Activated T-helper 2 cell treated with anti-CD3 and anti-CD28 coated beads, Interferon-gamma antibody, Interleukin-2, Interleukin-4, amounts not matched to agents 10 μg/mL and 5 μg/mL and 100 μg/mL, durations not matched to agents 14 hours and 24 hours and 36 hours (primary cell): ENCODE measurements around the gene XCL1. TPM values are rescaled to one million over a fixed set of nuclear protein-coding genes. Genes with fewer than 3 reads are reported as not detected.
"Not testable (repeated sequence)": the region's sequence is repeated elsewhere in the genome, so short reads cannot be mapped to it uniquely, and the experiment has no call there.

Source experiments
- DNase-seq: peaks from one replicate; pipeline ENCODE4 v3.0.0; 2021; ENCODE audit warnings: low spot score
- H3K27ac Mint-ChIP-seq: one replicate; pipeline ENCODE4 v1.8.0; 2021; ENCODE audit warnings: mixed read lengths
- H3K27me3 Mint-ChIP-seq: one replicate; pipeline ENCODE4 v1.8.0; 2021; ENCODE audit warnings: low read depth, mixed read lengths
- H3K36me3 Mint-ChIP-seq: one replicate; pipeline ENCODE4 v1.8.0; 2021; ENCODE audit warnings: low read depth, mixed read lengths
- H3K4me1 Mint-ChIP-seq: one replicate; pipeline ENCODE4 v1.8.0; 2021; ENCODE audit warnings: low read depth, mixed read lengths
- H3K4me3 Mint-ChIP-seq: one replicate; pipeline ENCODE4 v1.8.0; 2021; ENCODE audit warnings: low read depth, mild to moderate bottlenecking, moderate library complexity, mixed read lengths
- H3K9me3 Mint-ChIP-seq: one replicate; pipeline ENCODE4 v1.8.0; 2021; ENCODE audit warnings: mixed read lengths
- intact Hi-C: fragments of 100-400 bp; cut with micrococcal nuclease; formaldehyde crosslinking; loops from one replicate; pipeline ENCODE4 v1.15.1; 2023
- total RNA-seq: library from RNA; stranded (reverse); gene quantifications from 2 replicates; pipeline ENCODE4 v1.2.3, GENCODE V29; 2022

XCL1 gene
- total RNA-seq, 1 donor from 2014 or later, result 76.2 TPM

DNA sequence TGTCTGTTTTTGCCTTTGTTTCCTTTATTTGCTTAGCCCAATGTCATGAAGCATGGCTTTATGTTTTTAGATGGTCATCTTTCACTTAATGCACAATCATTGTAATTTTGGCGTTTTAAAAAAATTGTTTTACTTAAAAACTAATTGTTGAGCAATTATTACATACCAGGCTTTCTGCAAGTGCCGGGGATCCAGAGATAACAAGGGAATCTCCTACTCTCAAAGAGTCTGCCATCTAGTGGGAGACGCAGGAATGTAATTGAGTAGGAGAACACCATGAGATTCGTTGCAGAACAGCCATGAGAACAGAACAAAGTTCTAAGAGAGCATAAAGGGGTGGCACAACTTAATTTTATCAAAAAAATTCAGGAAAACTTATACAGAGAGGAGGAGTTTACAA, 2.2 kb upstream of the XCL1 start:
- DNase-seq, H3K27me3 Mint-ChIP-seq, H3K4me3 Mint-ChIP-seq, H3K9me3 Mint-ChIP-seq: not testable (repeated sequence)
- Mint-ChIP-seq H3K27ac (peak overlapping the region; percentile 3), H3K36me3 (peaks cover 17% of the 10 kb centered on the region), H3K4me1 (peaks cover 37% of the 10 kb centered on the region)
- intact Hi-C loops, result loop anchor here (5.0 kb wide), 4 partner anchors 62 to 232 kb away; no protein-coding TSS in a partner anchor

DNA sequence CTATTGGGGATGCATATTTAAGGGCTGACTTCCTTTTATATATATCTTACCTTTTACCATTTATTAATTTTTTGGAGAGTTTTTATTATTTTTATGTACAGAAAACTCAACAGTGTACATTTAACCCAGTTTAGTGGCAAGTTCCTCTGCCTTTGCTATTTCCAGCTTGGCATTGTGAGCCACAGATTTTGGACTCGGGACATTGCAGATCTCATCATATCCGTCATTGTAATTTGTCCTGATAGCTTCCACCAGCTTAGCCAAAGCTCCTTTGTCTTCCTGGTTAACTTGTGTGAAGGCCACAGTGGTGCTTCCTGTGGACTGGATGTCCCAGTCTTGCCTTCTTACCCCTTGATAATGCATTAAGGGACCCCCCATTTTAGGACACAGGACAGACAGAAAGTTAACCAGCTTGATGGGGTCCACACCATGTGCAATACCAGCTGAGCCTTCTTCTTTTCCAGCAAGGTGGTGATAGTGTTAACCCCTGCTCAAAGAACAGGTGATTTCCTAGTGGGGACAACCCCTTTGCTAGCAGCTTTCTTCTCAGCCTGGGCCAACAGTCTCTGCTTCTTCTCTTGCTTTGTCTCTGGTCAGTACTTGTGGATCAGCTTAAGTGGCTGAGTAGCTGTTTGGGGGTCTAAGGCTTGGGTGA, 2.3 kb downstream of the XCL1 start:
- peak overlapping the region; percentile 1 for H3K4me3 Mint-ChIP-seq
- H3K9me3 Mint-ChIP-seq, H3K27me3 Mint-ChIP-seq, DNase-seq, H3K27ac Mint-ChIP-seq, intact Hi-C loops: not testable (repeated sequence)
- peaks cover 27% of the 10 kb centered on the region for H3K36me3 Mint-ChIP-seq
- peaks cover 28% of the 10 kb centered on the region for H3K4me1 Mint-ChIP-seq

DNA sequence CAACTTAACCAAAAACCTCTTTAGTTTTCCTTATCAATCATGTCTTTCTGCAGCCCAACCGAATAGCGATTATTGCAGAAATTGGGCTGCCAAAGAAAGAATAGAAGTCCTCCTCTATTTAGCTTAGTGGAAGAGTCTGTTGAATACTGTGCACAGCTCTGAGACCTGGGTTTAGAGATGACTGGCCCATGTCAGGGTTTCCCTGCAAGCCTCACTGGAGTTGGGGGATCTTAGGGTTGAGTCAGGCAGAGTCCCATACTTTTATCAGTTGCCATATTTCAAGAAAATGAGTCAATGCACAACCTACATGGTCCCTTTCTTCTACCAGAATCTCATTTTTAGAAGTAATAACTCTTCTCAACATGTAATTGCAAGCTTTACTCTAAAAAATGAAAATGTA, 3.9 kb downstream of the XCL1 start:
- H3K9me3 Mint-ChIP-seq, H3K27ac Mint-ChIP-seq, intact Hi-C loops, DNase-seq, H3K4me3 Mint-ChIP-seq, H3K27me3 Mint-ChIP-seq: not testable (repeated sequence)
- Mint-ChIP-seq H3K4me1 (peaks cover 16% of the 10 kb centered on the region), H3K36me3 (peaks cover 27% of the 10 kb centered on the region)

DNA sequence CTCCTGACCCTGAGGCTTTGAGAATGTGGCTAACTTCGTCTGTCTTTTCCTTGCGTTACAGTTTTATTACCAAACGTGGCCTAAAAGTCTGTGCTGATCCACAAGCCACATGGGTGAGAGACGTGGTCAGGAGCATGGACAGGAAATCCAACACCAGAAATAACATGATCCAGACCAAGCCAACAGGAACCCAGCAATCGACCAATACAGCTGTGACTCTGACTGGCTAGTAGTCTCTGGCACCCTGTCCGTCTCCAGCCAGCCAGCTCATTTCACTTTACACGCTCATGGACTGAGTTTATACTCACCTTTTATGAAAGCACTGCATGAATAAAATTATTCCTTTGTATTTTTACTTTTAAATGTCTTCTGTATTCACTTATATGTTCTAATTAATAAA, 4.6 kb downstream of the XCL1 start:
- DNase-seq, H3K9me3 Mint-ChIP-seq, H3K27me3 Mint-ChIP-seq, intact Hi-C loops, H3K4me3 Mint-ChIP-seq, H3K27ac Mint-ChIP-seq: not testable (repeated sequence)
- Mint-ChIP-seq H3K36me3 (peaks cover 27% of the 10 kb centered on the region), H3K4me1 (peaks cover 16% of the 10 kb centered on the region)

DNA sequence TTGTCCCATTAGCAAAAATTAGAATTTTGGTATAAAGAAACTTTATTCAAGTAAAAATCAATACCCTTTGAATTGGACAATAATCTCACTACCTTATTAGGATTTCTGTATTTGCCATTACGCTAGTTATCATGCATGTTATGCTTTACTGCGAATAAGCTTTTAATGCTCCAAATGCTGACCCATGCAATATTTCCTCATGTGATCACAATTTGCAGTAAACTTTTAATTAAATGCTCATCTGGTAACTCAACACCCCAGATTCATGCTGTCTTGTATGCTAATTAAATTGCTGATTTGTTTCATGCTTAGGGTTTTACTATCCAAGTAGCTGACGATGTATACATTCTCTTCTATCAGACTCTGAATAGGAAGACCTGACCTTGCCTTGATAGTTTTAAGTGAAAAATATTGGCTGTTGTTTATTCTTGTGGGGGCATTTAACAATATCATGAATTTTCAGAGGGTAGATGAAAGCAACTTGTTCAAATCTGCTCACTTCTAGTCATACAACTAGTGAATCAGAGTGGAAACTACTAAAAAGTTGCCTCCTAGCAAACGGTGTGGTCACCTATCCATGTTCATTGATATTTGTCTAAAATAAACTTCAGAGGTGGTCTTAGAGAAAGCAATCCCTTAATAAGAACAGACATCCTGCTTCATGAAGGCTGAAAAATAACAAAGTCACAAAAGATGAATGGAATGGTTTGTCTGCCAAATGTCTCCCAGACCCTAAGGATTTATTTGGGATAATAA, 5.6 kb downstream of the XCL1 start:
- Mint-ChIP-seq H3K4me1 (peaks cover 13% of the 10 kb centered on the region), H3K27me3 (peaks cover 1% of the 10 kb centered on the region), H3K27ac (no peak overlapping the region), H3K36me3 (peaks cover 24% of the 10 kb centered on the region), H3K9me3 (peaks cover 4% of the 10 kb centered on the region), H3K4me3 (no peak overlapping the region)
- DNase-seq, result no peak
- intact Hi-C loops, result no loop called here

DNA sequence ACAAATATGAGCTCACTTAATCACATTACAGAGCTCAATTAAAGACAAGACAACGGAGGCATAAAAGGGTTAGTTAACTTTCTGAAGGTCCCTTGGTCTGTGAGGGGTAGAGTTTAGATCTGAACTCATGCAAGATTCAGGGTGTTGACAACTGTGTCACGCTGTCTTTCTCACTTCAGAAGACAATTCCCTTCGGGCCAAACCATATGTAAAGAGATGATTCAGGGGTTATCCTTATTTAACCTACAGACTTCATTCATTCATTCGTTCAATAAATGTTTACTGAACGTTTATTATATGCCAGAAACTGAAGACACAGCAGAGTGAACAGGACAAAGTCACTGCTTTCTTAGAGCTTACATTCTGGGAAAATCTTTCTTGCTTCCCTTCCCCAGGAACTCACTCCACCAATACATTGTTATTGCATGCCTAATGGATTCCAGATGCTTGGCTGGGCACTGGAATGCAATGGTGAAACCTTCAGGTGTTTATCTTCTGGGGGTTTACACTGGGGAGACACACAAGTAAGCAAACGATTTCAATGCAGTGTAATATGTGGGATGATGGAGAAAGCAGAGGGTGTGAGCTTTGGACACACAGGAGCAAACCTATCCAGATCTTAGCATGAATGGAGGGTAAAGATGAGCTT, 6.4 kb downstream of the XCL1 start:
- Mint-ChIP-seq H3K27ac (no peak overlapping the region), H3K9me3 (peaks cover 10% of the 10 kb centered on the region), H3K4me1 (peaks cover 8% of the 10 kb centered on the region), H3K27me3 (peaks cover 1% of the 10 kb centered on the region), H3K4me3 (no peak overlapping the region), H3K36me3 (peaks cover 19% of the 10 kb centered on the region)
- intact Hi-C loops, result no loop called here
- DNase-seq, result no peak

DNA sequence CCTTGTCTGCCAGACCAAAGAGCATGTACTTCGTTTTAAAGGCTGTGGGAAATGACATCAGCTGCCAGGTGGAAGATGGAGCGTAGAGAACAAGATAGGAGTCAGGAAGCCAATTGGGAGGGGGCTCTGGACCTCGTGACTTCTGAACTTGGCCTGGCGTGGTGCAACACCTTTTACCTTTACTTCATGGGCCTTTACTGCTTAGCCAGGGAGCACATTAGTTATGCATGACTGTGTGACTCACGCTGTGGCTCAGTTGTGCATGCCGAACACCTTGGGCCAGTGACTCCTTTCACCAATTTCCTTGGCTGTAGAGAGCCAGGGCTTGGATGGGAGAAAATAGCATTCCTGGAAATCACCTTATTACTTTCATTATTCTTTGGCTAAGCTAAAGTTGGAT, 7.2 kb downstream of the XCL1 start:
- peaks cover 14% of the 10 kb centered on the region for H3K36me3 Mint-ChIP-seq

DNA sequence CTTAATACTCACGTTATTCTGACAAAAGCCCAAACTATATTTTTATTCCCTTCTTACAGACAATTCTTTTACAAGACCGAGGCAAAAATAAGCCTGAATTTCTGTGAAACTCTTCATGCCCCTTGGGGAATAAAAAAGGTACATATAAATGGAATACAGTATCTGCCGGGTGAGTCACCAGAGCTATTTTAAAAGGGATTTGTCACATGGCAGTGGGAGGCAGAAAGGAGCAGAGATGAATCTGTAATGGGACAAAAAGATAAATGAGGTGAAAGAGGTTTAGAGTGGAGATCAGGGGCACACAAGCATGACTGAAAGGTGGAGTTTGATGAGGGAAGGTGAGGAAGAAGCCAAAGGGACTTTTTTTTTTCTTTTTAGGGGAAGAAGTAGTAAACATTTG, 8.8 kb downstream of the XCL1 start:
- Mint-ChIP-seq H3K9me3 (peaks cover 10% of the 10 kb centered on the region), H3K4me3 (no peak overlapping the region), H3K36me3 (peaks cover 6% of the 10 kb centered on the region), H3K27me3 (peaks cover 2% of the 10 kb centered on the region), H3K4me1 (peaks cover 2% of the 10 kb centered on the region), H3K27ac (no peak overlapping the region)
- intact Hi-C loops, result no loop called here
- no peak for DNase-seq

More for the DNA sequence above, 7.2 kb downstream of the XCL1 start:
- H3K4me3 Mint-ChIP-seq, result no peak overlapping the region
- DNase-seq, result no peak
- intact Hi-C loops, result no loop called here
- H3K4me1 Mint-ChIP-seq, result peaks cover 6% of the 10 kb centered on the region
- peaks cover 10% of the 10 kb centered on the region for H3K9me3 Mint-ChIP-seq
- no peak overlapping the region for H3K27ac Mint-ChIP-seq
- peaks cover 1% of the 10 kb centered on the region for H3K27me3 Mint-ChIP-seq

DNA sequence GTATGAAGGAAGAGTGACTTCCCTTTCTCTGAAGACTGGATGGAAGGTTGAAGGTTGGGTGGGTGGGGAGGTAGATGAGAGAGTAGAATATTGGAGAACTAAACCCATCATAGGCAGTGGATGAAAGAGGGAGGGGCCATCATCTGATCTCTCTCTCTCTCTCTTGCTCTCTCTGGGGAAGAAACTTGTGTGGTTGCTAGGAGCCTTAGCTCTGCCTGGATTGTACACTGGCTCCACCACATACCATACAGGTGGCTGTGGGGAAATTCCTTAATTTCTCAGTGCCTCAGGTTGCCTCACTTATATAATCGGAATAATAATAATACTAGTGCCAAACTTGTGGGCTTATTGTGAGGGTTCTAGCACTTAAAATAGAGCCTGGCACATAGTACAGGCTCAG, 9.5 kb downstream of the XCL1 start:
- Mint-ChIP-seq H3K4me1 (no peaks in the 10 kb centered on the region), H3K36me3 (peaks cover 4% of the 10 kb centered on the region), H3K4me3 (no peak overlapping the region), H3K27ac (no peak overlapping the region), H3K27me3 (peaks cover 2% of the 10 kb centered on the region), H3K9me3 (peaks cover 10% of the 10 kb centered on the region)
- intact Hi-C loops, result no loop called here
- DNase-seq, result no peak

DNA sequence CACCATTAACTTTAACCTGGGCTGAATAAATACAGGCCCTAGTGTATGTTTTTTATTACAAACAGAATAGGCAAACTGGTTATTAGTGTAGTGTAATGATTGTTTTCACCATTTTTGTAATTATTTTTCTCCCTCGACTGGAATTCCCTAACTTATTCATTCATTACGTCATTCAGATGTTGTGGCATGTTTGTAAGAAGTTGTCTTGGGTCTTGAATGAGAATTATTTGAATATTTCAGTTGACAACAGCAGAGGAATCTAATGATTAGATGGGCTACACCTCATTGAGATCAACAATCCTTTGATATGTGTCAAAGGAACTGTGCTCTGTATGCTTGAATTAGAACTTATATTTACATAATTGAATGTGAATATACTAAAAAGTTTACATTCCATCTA, 12.8 kb downstream of the XCL1 start:
- H3K4me3 Mint-ChIP-seq, result no peak overlapping the region
- intact Hi-C loops, result no loop called here
- peaks cover 10% of the 10 kb centered on the region for H3K9me3 Mint-ChIP-seq
- no peak for DNase-seq
- H3K27me3 Mint-ChIP-seq, result peaks cover 3% of the 10 kb centered on the region
- no peak overlapping the region for H3K27ac Mint-ChIP-seq
- H3K36me3 Mint-ChIP-seq, result no peaks in the 10 kb centered on the region
- H3K4me1 Mint-ChIP-seq, result no peaks in the 10 kb centered on the region

DNA sequence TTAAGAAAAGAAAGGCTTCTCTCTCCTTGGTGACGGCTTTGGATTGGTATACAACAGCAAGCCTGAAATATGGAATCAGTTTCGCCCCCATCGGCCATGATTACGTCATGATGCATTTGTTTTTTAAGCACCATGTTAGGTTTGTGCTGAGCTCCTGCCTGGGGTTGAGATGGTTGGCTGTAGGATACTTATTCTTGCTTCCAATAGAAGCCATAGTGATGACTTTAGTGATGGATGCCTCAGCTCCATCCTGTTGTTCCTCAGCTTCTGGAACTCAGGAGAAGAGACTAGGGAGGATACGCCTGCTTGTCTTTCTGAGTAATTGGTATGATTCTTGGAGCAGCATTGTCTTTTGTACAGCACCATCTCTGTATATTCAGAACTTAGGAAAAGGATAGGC, 14.7 kb downstream of the XCL1 start:
- Mint-ChIP-seq H3K27me3 (peaks cover 3% of the 10 kb centered on the region), H3K27ac (no peak overlapping the region), H3K9me3 (peaks cover 9% of the 10 kb centered on the region), H3K4me3 (no peak overlapping the region), H3K4me1 (no peaks in the 10 kb centered on the region), H3K36me3 (no peaks in the 10 kb centered on the region)
- no peak for DNase-seq
- intact Hi-C loops, result no loop called here

DNA sequence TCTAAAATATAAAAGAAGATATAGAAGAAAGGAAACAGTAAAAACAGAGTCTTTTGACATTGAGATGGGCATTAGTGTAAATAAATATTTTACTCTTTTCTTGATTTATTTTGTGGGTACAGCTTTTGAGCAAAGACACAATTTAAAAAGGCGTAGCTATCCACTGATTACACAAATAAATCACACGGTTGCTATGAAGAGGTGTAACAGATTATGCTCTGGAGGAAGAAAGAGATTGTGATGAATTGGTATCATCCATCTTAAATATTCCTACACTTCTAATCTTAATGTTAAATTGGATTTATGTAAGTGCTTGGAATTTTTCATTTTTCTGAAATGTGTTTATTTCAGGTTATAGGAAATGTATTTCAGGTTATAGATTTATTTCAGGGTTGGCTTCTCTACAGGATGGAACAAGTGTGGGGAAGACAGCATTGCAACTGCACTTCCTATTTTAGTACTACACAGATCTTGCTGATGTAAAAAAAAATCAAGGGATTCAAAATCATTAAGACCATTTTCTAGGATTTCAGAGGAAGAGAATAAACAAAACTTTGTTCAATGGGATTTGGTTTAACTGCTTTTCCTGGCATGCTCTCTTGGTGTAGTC, 15.3 kb downstream of the XCL1 start:
- Mint-ChIP-seq H3K36me3 (no peaks in the 10 kb centered on the region), H3K4me3 (no peak overlapping the region), H3K9me3 (peaks cover 6% of the 10 kb centered on the region), H3K4me1 (no peaks in the 10 kb centered on the region), H3K27ac (no peak overlapping the region), H3K27me3 (peaks cover 3% of the 10 kb centered on the region)
- intact Hi-C loops, result no loop called here
- no peak for DNase-seq

DNA sequence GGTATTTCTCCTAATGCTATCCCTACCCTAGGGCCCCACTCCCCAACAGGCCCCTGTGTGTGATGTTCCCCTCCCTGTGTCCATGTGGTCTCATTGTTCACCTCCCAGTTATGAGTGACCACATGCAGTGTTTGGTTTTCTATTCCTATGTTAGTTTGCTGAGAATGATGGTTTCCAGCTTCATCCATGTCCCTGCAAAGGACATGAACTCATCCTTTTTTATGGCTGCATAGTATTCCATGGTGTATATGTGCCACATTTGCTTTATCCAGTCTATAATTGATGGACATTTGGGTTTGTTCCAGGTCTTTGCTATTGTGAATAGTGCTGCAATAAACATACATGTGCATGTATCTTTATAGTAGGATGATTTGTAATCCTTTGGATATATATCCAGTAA, 19.0 kb downstream of the XCL1 start:
- DNase-seq, H3K4me3 Mint-ChIP-seq, H3K9me3 Mint-ChIP-seq, H3K36me3 Mint-ChIP-seq, H3K27ac Mint-ChIP-seq, H3K27me3 Mint-ChIP-seq, intact Hi-C loops: not testable (repeated sequence)
- peaks cover 14% of the 10 kb centered on the region for H3K4me1 Mint-ChIP-seq
